IMR-90 (cell line): ENCODE measurements around the gene TTLL4. TPM values are rescaled to one million over a fixed set of nuclear protein-coding genes. Genes with fewer than 3 reads are reported as not detected.

ENCODE experiments used
- ATAC-seq: fragments of 200-7000 bp; cut with Tn5 transposase; 2 replicates; pipeline ENCODE4 v1.9.1; 2020; ENCODE audit warnings: low read depth, mild to moderate bottlenecking, moderate library complexity
- BruUV-seq: library from RNA; stranded (reverse); fragments of 400-500 nt; replicated peaks from 2 replicates; lab custom pipeline; 2021; lab: Mats Ljungman, UMichigan
- CTCF ChIA-PET: fragments of 300-600 bp; formaldehyde crosslinking; extraction: SDS; loops from one replicate; lab custom pipeline; 2021; ENCODE audit warnings: antibody characterized with exemption; lab: Yijun Ruan, JAX
- POLR2A ChIA-PET: fragments of 300-600 bp; sonication (Branson Sonifier 250); formaldehyde crosslinking; loops from one replicate; lab custom pipeline; 2022; ENCODE audit warnings: antibody characterized with exemption; ENCODE audit not compliant: unreplicated experiment; lab: Charles Lee
- DNase-seq: peaks from one replicate; pipeline ENCODE4 v3.0.0; 2013
- H2AFZ ChIP-seq: replicated peaks from 2 replicates; pipeline ENCODE3; 2013; ENCODE audit warnings: low read length, mild to moderate bottlenecking; ENCODE audit not compliant: poor library complexity
- H2AK5ac ChIP-seq: 2 replicates; pipeline ENCODE4 v1.6.1; 2013; ENCODE audit warnings: low read depth, low read length, inconsistent platforms
- H2AK9ac ChIP-seq: replicated peaks from 2 replicates; pipeline ENCODE3; 2013; ENCODE audit warnings: mild to moderate bottlenecking, low read depth, low read length, moderate library complexity; ENCODE audit not compliant: poor library complexity
- H2BK120ac ChIP-seq: 2 replicates; pipeline ENCODE4 v1.6.1; 2013; ENCODE audit warnings: low read depth, low read length, inconsistent platforms
- H2BK15ac ChIP-seq: 3 replicates; pipeline ENCODE4 v1.6.1; 2013; ENCODE audit warnings: low read depth, low read length, inconsistent platforms
- H2BK20ac ChIP-seq: 2 replicates; pipeline ENCODE4 v1.6.1; 2013; ENCODE audit warnings: low read depth, mild to moderate bottlenecking, inconsistent platforms, low read length, moderate library complexity
- H2BK5ac ChIP-seq: 2 replicates; pipeline ENCODE4 v1.6.1; 2013; ENCODE audit warnings: mild to moderate bottlenecking, low read depth, low read length, inconsistent platforms; ENCODE audit not compliant: poor library complexity, severe bottlenecking
- H3K14ac ChIP-seq: replicated peaks from 2 replicates; pipeline ENCODE4 v1.6.1; 2013; ENCODE audit warnings: low read depth, low read length, inconsistent platforms
- H3K18ac ChIP-seq: 2 replicates; pipeline ENCODE4 v1.6.1; 2013; ENCODE audit warnings: low read depth, low read length, control low read depth
- H3K23ac ChIP-seq: 2 replicates; pipeline ENCODE4 v1.6.1; 2013; ENCODE audit warnings: low read depth, low read length, inconsistent platforms
- H3K27ac ChIP-seq: 2 replicates; pipeline ENCODE4 v1.5.1; 2013; ENCODE audit warnings: mild to moderate bottlenecking, control low read depth, low read length; ENCODE audit not compliant: insufficient read depth
- H3K27me3 ChIP-seq: 2 replicates; pipeline ENCODE4 v1.6.1; 2013; ENCODE audit warnings: low read length; ENCODE audit not compliant: control insufficient read depth, insufficient read depth
- H3K36me3 ChIP-seq: 2 replicates; pipeline ENCODE4 v1.6.1; 2013; ENCODE audit warnings: low read length, mixed read lengths; ENCODE audit not compliant: control insufficient read depth, insufficient read depth
- H3K4ac ChIP-seq: 2 replicates; pipeline ENCODE4 v1.6.1; 2013; ENCODE audit warnings: low read depth, low read length, inconsistent platforms
- H3K4me1 ChIP-seq: 2 replicates; pipeline ENCODE4 v1.6.1; 2013; ENCODE audit warnings: low read length, mixed read lengths; ENCODE audit not compliant: control insufficient read depth, insufficient read depth
- H3K4me2 ChIP-seq: 2 replicates; pipeline ENCODE4 v1.6.1; 2013; ENCODE audit warnings: low read depth, mild to moderate bottlenecking, control low read depth, low read length, moderate library complexity
- H3K4me3 ChIP-seq: 2 replicates; pipeline ENCODE4 v1.5.1; 2013; ENCODE audit warnings: low read depth, mild to moderate bottlenecking, control low read depth, low read length, moderate library complexity; ENCODE audit not compliant: insufficient read depth
- H3K56ac ChIP-seq: 2 replicates; pipeline ENCODE4 v1.6.1; 2013; ENCODE audit warnings: low read length, inconsistent platforms; ENCODE audit not compliant: insufficient read depth; ENCODE audit errors: extremely low read depth
- H3K79me1 ChIP-seq, 2 experiments: 2 replicates each; pipeline ENCODE4 v1.6.1; 2013; ENCODE audit warnings: low read length in 2 of 2, inconsistent platforms in 1 of 2, low read depth in 1 of 2
- H3K9ac ChIP-seq: 2 replicates; pipeline ENCODE4 v1.6.1; 2013; ENCODE audit warnings: low read depth, low read length, control low read depth
- H3K9me1 ChIP-seq: 2 replicates; pipeline ENCODE4 v1.6.1; 2013; ENCODE audit warnings: low read length, inconsistent platforms; ENCODE audit not compliant: insufficient read depth
- H3K9me3 ChIP-seq: 2 replicates; pipeline ENCODE4 v1.6.1; 2013; ENCODE audit warnings: low read length; ENCODE audit not compliant: control insufficient read depth, insufficient read depth
- H4K20me1 ChIP-seq: 2 replicates; pipeline ENCODE4 v1.6.1; 2013; ENCODE audit warnings: low read length, inconsistent platforms; ENCODE audit not compliant: insufficient read depth
- H4K5ac ChIP-seq: 2 replicates; pipeline ENCODE4 v1.6.1; 2013; ENCODE audit warnings: mild to moderate bottlenecking, low read depth, low read length, control low read depth
- H4K8ac ChIP-seq, 2 experiments: 2 replicates each; pipeline ENCODE4 v1.6.1; 2013; ENCODE audit warnings: low read depth in 2 of 2, low read length in 2 of 2, control low read depth in 1 of 2, inconsistent platforms in 1 of 2
- H4K91ac ChIP-seq: 2 replicates; pipeline ENCODE4 v1.6.1; 2013; ENCODE audit warnings: low read depth, low read length, inconsistent platforms; ENCODE audit not compliant: insufficient read depth
- BHLHE40 ChIP-seq: fragments of 150-350 bp; IDR thresholded peaks from 2 replicates; pipeline ENCODE4 v1.6.1; 2016; ENCODE audit warnings: mild to moderate bottlenecking, low read depth, low read length
- MXI1 ChIP-seq: IDR thresholded peaks from 2 replicates; pipeline ENCODE4 v1.6.1; 2012; ENCODE audit warnings: low read depth, mild to moderate bottlenecking, low read length, moderate library complexity, borderline replicate concordance
- WGBS, 2 experiments: methylation state at CpG; one replicate each; pipeline versions ENCODE4 v1.1.5 to v1.1.7; 2013; ENCODE audit warnings: missing lambda C conversion rate in 2 of 2; ENCODE audit not compliant: insufficient read length in 1 of 2; ENCODE audit errors: extremely low coverage in 2 of 2; 5-methylcytosine and 5-hydroxymethylcytosine counted together
- dilution Hi-C: fragments of 300-500 bp; cut with HindIII; formaldehyde crosslinking; loops from one replicate; pipeline ENCODE4 v1.14.3; 2018; ENCODE audit warnings: low sequenced_read_pairs; ENCODE audit not compliant: unreplicated experiment
- in situ Hi-C: fragments of 300-500 bp; cut with MboI; formaldehyde crosslinking; loops from 3 replicates; pipeline ENCODE4 v1.14.3; 2019; ENCODE audit warnings: low sequenced_read_pairs, inconsistent platforms, mixed read lengths
- intact Hi-C: fragments of 100-400 bp; cut with micrococcal nuclease; formaldehyde crosslinking; loops from 2 replicates; pipeline ENCODE4 v1.10.0; 2022
- polyA plus RNA-seq, 3 experiments: library from polyadenylated mRNA; depleted of rRNA; stranded (reverse); fragments of >200 nt; gene quantifications; 2 replicates each; pipeline ENCODE4 v1.2.3, GENCODE V29; 2012; ENCODE audit warnings: low replicate concordance in 1 of 3
- total RNA-seq: library from RNA; depleted of rRNA; stranded (reverse); fragments of >200 nt; gene quantifications from 2 replicates; pipeline ENCODE4 v1.2.3, GENCODE V29; 2012

The TTLL4 gene
- total and polyA plus RNA-seq, 2 of the 4 experiments (the other 2 are of a cell fraction), result 9.0 to 22.9 TPM

DNA sequence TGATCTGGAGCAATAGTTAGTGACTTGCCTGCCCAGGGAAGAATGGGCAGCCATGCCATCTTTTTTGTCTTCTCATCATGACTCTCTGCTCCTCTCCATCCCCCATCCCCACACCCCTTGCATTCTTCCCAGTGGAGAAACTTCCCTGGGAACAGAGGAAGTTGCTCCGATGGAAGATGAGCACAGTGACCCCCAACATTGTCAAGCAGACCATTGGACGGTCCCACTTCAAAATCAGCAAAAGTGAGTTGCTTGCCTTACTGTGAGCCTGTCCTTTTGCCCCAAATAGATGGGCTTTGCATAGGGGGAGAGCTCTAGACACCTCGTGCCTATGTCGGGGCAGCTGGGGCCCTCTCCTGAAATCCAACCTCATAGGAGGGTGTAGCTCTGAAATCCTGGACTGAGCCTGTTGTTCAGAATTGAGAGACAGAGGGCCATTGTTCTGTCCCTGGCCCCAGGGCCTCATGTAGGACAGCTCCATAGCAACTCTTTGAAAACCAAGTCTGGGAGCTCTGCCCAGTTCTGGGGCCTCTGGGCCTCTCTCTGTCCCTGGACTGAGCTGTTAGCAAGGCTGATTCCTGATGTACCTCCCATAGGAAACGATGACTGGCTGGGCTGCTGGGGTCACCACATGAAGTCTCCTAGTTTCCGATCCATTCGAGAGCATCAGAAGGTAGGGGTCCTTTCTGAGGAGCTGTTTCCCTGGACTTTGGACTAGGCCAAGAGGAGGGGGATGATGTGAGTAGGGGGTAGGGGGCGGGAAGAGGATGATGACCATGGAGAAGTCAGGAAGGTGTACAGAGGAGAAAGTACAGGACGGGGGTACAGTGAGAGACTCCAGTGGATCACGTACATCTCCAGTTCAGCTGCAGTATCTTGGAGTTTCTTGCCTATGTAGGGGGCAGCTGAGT is 35.2 kb downstream of the TTLL4 start:
- Histone ChIP-seq H2BK120ac (no peak overlapping the region), H2AK9ac (no peak overlapping the region), H3K4me3 (no peak overlapping the region), H3K9me3 (no peaks in the 10 kb centered on the region), H3K18ac (no peak overlapping the region), H3K56ac (no peak overlapping the region), H3K27ac (no peak overlapping the region), H3K4me2 (no peak overlapping the region), H4K5ac (no peak overlapping the region), H3K36me3 (peaks cover 48% of the 10 kb centered on the region), H3K9ac (no peak overlapping the region), H3K14ac (no peak overlapping the region; the same call in 1 of the 2 replicates), H2AFZ (no peak overlapping the region), H3K79me1 (peaks cover 0 to 3% of the 10 kb centered on the region in 2 experiments; a peak in 2 of 4 replicates), H3K4me1 (0 out of 2 replicates have a peak, but pooled peaks cover 2% of the 10 kb centered on the region), H3K27me3 (no peaks in the 10 kb centered on the region), H2BK5ac (peak overlapping the region; percentile 15), H3K23ac (no peak overlapping the region), H4K8ac (no peak overlapping the region), H2BK15ac (no peak overlapping the region), H4K20me1 (no peaks in the 10 kb centered on the region), H4K91ac (no peak overlapping the region), H3K4ac (no peak overlapping the region), H2BK20ac (no peak overlapping the region), H3K9me1 (peaks cover 10% of the 10 kb centered on the region; the same call in 1 of the 2 replicates), H2AK5ac (no peak overlapping the region)
- intact Hi-C loops, result no loop called here
- DNase-seq (peak; percentile 65), ATAC-seq (peak; percentile 88)
- POLR2A ChIA-PET, result interaction anchor here (0.6 kb wide), 1 partner anchor 526 kb away, joined by 7 read pairs; no protein-coding TSS in a partner anchor
- BruUV-seq, result no TSS peak
- no CpG with 5 or more reads among the region's 10 CpGs for WGBS, 2 experiments
- CTCF ChIA-PET, result no interaction called here
- in situ Hi-C loops, result no loop called here
- dilution Hi-C loops, result no loop called here
- TF ChIP-seq BHLHE40 (no peak), MXI1 (no peak)
